H9 (cell line): Measurements from ENCODE around the gene HELQ. TPM values are rescaled to one million over a fixed set of nuclear protein-coding genes. Genes with fewer than 3 reads are reported as not detected.
"Not testable (repeated sequence)": the region's sequence is repeated elsewhere in the genome, so short reads cannot be mapped to it uniquely, and the experiment has no call there.

Experiments used
- DNase-seq: peaks from one replicate; pipeline ENCODE4 v3.0.0-alpha.2; 2017
- H2AFZ ChIP-seq: one replicate; pipeline ENCODE4 v1.6.1; 2013; ENCODE audit warnings: mild to moderate bottlenecking, low read length, control low read depth, moderate library complexity
- H2AK5ac ChIP-seq: 2 replicates; pipeline ENCODE4 v1.6.1; 2013; ENCODE audit warnings: low read length, control low read depth, mixed read lengths; ENCODE audit not compliant: insufficient read length
- H2BK120ac ChIP-seq: one replicate; pipeline ENCODE4 v1.6.1; 2013; ENCODE audit warnings: low read depth, mild to moderate bottlenecking, low read length, control low read depth, inconsistent platforms; ENCODE audit not compliant: poor library complexity, severe bottlenecking
- H2BK12ac ChIP-seq: 2 replicates; pipeline ENCODE4 v1.6.1; 2013; ENCODE audit warnings: low read length, control low read depth, mixed read lengths, low read depth; ENCODE audit not compliant: insufficient read length
- H2BK15ac ChIP-seq: 2 replicates; pipeline ENCODE4 v1.6.1; 2013; ENCODE audit warnings: low read depth, low read length, control low read depth
- H2BK20ac ChIP-seq: one replicate; pipeline ENCODE4 v1.6.1; 2013; ENCODE audit warnings: low read depth, mild to moderate bottlenecking, low read length, control low read depth, inconsistent platforms; ENCODE audit not compliant: poor library complexity, severe bottlenecking
- H2BK5ac ChIP-seq: 2 replicates; pipeline ENCODE4 v1.6.1; 2013; ENCODE audit warnings: low read length, control low read depth, mixed read lengths; ENCODE audit not compliant: insufficient read length
- H3K14ac ChIP-seq: 2 replicates; pipeline ENCODE4 v1.6.1; 2013; ENCODE audit warnings: low read length, control low read depth; ENCODE audit not compliant: insufficient read depth
- H3K18ac ChIP-seq: 2 replicates; pipeline ENCODE4 v1.6.1; 2013; ENCODE audit warnings: low read depth, mild to moderate bottlenecking, mixed read lengths, low read length, control low read depth; ENCODE audit not compliant: insufficient read length
- H3K23ac ChIP-seq: 2 replicates; pipeline ENCODE4 v1.6.1; 2013; ENCODE audit warnings: low read length, control low read depth, mixed read lengths, low read depth; ENCODE audit not compliant: insufficient read length
- H3K23me2 ChIP-seq: 2 replicates; pipeline ENCODE4 v1.6.1; 2013; ENCODE audit warnings: low read depth, mild to moderate bottlenecking, mixed read lengths, low read length, control low read depth; ENCODE audit not compliant: insufficient read length, poor library complexity, severe bottlenecking
- H3K27ac ChIP-seq: 2 replicates; pipeline ENCODE4 v1.5.1; 2013; ENCODE audit warnings: low read length, control low read depth, mixed read lengths, low read depth; ENCODE audit not compliant: insufficient read length
- H3K27me3 ChIP-seq: 2 replicates; pipeline ENCODE4 v1.6.1; 2013; ENCODE audit warnings: low read length, control low read depth, inconsistent platforms; ENCODE audit not compliant: insufficient read depth
- H3K4ac ChIP-seq: 2 replicates; pipeline ENCODE4 v1.6.1; 2013; ENCODE audit warnings: low read depth, mild to moderate bottlenecking, control low read depth, inconsistent platforms, low read length, moderate library complexity
- H3K4me1 ChIP-seq: 2 replicates; pipeline ENCODE4 v1.6.1; 2013; ENCODE audit warnings: low read length, control low read depth, inconsistent platforms; ENCODE audit not compliant: insufficient read depth
- H3K4me2 ChIP-seq: 2 replicates; pipeline ENCODE4 v1.6.1; 2013; ENCODE audit warnings: low read length, control low read depth, mixed read lengths; ENCODE audit not compliant: insufficient read length, insufficient read depth
- H3K56ac ChIP-seq: 2 replicates; pipeline ENCODE4 v1.6.1; 2013; ENCODE audit warnings: low read depth, mild to moderate bottlenecking, mixed read lengths, low read length, control low read depth; ENCODE audit not compliant: insufficient read length
- H3K79me1 ChIP-seq: 2 replicates; pipeline ENCODE4 v1.6.1; 2013; ENCODE audit warnings: low read depth, mild to moderate bottlenecking, moderate library complexity, low read length, control low read depth, inconsistent platforms; ENCODE audit not compliant: insufficient read depth, poor library complexity, severe bottlenecking
- H3K79me2 ChIP-seq: 2 replicates; pipeline ENCODE4 v1.6.1; 2013; ENCODE audit warnings: low read length, control low read depth, inconsistent platforms; ENCODE audit not compliant: insufficient read depth
- H3K9ac ChIP-seq: 2 replicates; pipeline ENCODE4 v1.6.1; 2013; ENCODE audit warnings: low read length, control low read depth, mixed read lengths; ENCODE audit not compliant: insufficient read length; ENCODE audit errors: extremely low read depth
- H3K9me3 ChIP-seq: one replicate; pipeline ENCODE4 v1.6.1; 2013; ENCODE audit warnings: low read depth, low read length, inconsistent platforms; ENCODE audit not compliant: control insufficient read depth
- H3T11ph ChIP-seq: one replicate; pipeline ENCODE4 v1.6.1; 2013; ENCODE audit warnings: mild to moderate bottlenecking, low read length, control low read depth, inconsistent platforms
- H4K20me1 ChIP-seq: one replicate; pipeline ENCODE4 v1.6.1; 2013; ENCODE audit not compliant: control insufficient read depth, insufficient read length, insufficient read depth
- H4K5ac ChIP-seq: 2 replicates; pipeline ENCODE4 v1.6.1; 2013; ENCODE audit warnings: low read depth, mild to moderate bottlenecking, mixed read lengths, low read length, control low read depth; ENCODE audit not compliant: insufficient read length
- H4K8ac ChIP-seq: replicated peaks from 2 replicates; pipeline ENCODE4 v1.6.1; 2013; ENCODE audit warnings: low read length, control low read depth, mixed read lengths, low read depth; ENCODE audit not compliant: insufficient read length
- H4K91ac ChIP-seq: 2 replicates; pipeline ENCODE4 v1.6.1; 2013; ENCODE audit warnings: low read depth, mild to moderate bottlenecking, moderate library complexity, mixed read lengths, low read length, control low read depth; ENCODE audit not compliant: insufficient read length
- H3K27ac Mint-ChIP-seq, 3 experiments: 2 replicates in 2 of 3; 3 replicates in 1 of 3; pipeline ENCODE4 v1.8.0; 2020 to 2021; ENCODE audit warnings: mixed read lengths in 3 of 3, mild to moderate bottlenecking in 1 of 3, moderate library complexity in 1 of 3
- H3K27me3 Mint-ChIP-seq: 2 replicates; pipeline ENCODE4 v1.8.0; 2021; ENCODE audit warnings: low read depth, mild to moderate bottlenecking, moderate library complexity, mixed read lengths
- H3K36me3 Mint-ChIP-seq, 3 experiments: 2 replicates in 2 of 3; 3 replicates in 1 of 3; pipeline ENCODE4 v1.8.0; 2020 to 2021; ENCODE audit warnings: low read depth in 3 of 3, mixed read lengths in 3 of 3; ENCODE audit not compliant: insufficient read depth in 1 of 3
- H3K4me1 Mint-ChIP-seq, 2 experiments: 2 replicates each; pipeline ENCODE4 v1.8.0; 2020; ENCODE audit warnings: mixed read lengths in 2 of 2
- H3K4me3 Mint-ChIP-seq, 2 experiments: 2 replicates in 1 of 2; 3 replicates in 1 of 2; pipeline ENCODE4 v1.8.0; 2020 to 2021; ENCODE audit warnings: mild to moderate bottlenecking in 2 of 2, mixed read lengths in 2 of 2, moderate library complexity in 1 of 2
- H3K9me3 Mint-ChIP-seq, 2 experiments: 2 replicates in 1 of 2; 3 replicates in 1 of 2; pipeline ENCODE4 v1.8.0; 2020; ENCODE audit warnings: mild to moderate bottlenecking in 2 of 2, mixed read lengths in 2 of 2, moderate library complexity in 1 of 2
- WGBS: extraction: QIAGEN DNeasy Blood & Tissue Kit; methylation state at CpG from one replicate; pipeline ENCODE4 v1.1.7; 2013; ENCODE audit warnings: missing lambda C conversion rate, low lambda C conversion rate, mixed read lengths; ENCODE audit not compliant: insufficient read length; ENCODE audit errors: extremely low coverage; 5-methylcytosine and 5-hydroxymethylcytosine counted together
- total RNA-seq: library from RNA; stranded (reverse); gene quantifications from 2 replicates; pipeline ENCODE4 v1.2.1, GENCODE V29; 2021
- TF ChIP-seq, protein P1 (sequence below): fragments of 200-600 bp; sonication (generic); conservative IDR thresholded peaks from 3 replicates; pipeline ENCODE4 v1.8.0; 2021; ENCODE audit warnings: antibody characterized with exemption, mild to moderate bottlenecking

Gene HELQ
- total RNA-seq, 1 experiment from 2014 or later: 16.2 TPM

DNA sequence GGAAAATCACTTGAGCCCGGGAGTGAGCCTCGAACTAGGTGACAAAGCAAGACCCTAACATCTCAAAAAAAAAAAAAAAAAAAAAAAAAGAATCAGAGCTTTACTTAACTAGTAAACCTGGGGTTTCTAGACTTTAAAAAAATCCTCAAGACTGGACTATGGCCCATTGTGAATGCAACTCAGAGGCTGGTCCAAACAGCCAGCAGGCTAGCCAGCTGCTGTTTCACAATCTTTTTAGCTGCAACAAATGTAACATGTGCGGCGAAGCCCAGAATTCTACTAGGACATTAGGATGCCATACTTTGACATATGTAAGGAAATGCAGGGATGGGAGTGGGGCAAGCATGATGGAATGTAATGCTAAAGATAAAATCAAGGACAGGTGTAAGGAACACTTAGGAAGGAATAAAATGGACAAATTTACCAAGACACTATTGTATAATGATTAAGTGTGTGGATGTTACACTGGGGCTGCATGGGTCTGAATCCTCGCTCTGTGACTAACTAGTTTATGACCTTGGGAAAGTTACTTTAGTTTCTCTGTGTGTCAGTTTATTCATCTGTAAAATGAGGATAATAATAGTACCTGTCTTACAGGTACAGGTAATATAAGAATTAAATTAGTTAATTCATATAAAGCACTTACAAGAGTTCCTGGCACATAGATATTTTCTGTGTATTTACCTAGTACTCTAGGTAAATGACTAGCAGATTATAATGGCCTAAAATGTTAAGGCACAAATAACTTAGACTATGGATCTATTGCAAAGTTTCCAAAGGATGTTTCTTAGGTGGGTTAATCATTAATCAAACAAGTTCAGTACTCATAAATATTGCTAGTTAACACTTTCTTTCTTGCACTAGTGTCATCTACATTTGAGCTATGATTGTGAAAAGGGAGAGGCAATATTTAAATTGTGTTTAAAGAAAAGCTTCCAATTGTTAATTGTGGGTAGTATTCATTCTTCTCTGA, 49.5 kb downstream of the HELQ start:
- H3K79me2 ChIP-seq: no peaks in the 10 kb centered on the region
- H4K20me1 ChIP-seq: no peaks in the 10 kb centered on the region
- no peak overlapping the region for H2AFZ ChIP-seq
- H3K23me2 ChIP-seq: no peaks in the 10 kb centered on the region
- no peak overlapping the region for H2AK5ac ChIP-seq
- no peak overlapping the region; a peak in 1 of 5 replicates for H3K4me3 Mint-ChIP-seq
- no peak overlapping the region for H2BK120ac ChIP-seq
- no peak overlapping the region for H3K9ac ChIP-seq
- H3K79me1 ChIP-seq: no peaks in the 10 kb centered on the region
- H3K4me2 ChIP-seq: no peak overlapping the region
- H3K4ac ChIP-seq: no peak overlapping the region
- H3T11ph ChIP-seq: no peak overlapping the region
- H3K23ac ChIP-seq: no peak overlapping the region
- no peak overlapping the region for H2BK5ac ChIP-seq
- H3K4me1 ChIP-seq: no peaks in the 10 kb centered on the region
- TF ChIP-seq, protein P1, sequence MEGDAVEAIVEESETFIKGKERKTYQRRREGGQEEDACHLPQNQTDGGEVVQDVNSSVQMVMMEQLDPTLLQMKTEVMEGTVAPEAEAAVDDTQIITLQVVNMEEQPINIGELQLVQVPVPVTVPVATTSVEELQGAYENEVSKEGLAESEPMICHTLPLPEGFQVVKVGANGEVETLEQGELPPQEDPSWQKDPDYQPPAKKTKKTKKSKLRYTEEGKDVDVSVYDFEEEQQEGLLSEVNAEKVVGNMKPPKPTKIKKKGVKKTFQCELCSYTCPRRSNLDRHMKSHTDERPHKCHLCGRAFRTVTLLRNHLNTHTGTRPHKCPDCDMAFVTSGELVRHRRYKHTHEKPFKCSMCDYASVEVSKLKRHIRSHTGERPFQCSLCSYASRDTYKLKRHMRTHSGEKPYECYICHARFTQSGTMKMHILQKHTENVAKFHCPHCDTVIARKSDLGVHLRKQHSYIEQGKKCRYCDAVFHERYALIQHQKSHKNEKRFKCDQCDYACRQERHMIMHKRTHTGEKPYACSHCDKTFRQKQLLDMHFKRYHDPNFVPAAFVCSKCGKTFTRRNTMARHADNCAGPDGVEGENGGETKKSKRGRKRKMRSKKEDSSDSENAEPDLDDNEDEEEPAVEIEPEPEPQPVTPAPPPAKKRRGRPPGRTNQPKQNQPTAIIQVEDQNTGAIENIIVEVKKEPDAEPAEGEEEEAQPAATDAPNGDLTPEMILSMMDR: no peak
- no peak overlapping the region for H3K27ac ChIP-seq
- H3K27me3 ChIP-seq: no peaks in the 10 kb centered on the region
- H3K27me3 Mint-ChIP-seq: peaks cover 9% of the 10 kb centered on the region
- no peak overlapping the region for H2BK15ac ChIP-seq
- DNase-seq: no peak
- no peak overlapping the region for H2BK20ac ChIP-seq
- no peak overlapping the region for H4K91ac ChIP-seq
- peaks cover 0 to 3% of the 10 kb centered on the region in 2 experiments; a peak in 1 of 5 replicates for H3K9me3 Mint-ChIP-seq
- no peak overlapping the region for H3K56ac ChIP-seq
- H3K4me1 Mint-ChIP-seq: no peaks in the 10 kb centered on the region
- no peak overlapping the region for H3K27ac Mint-ChIP-seq
- H3K9me3 ChIP-seq: no peaks in the 10 kb centered on the region
- no peak overlapping the region for H4K5ac ChIP-seq
- no peak overlapping the region for H4K8ac ChIP-seq
- WGBS: no CpG with 5 or more reads among the region's 5 CpGs
- H3K18ac ChIP-seq: no peak overlapping the region
- no peak overlapping the region for H3K14ac ChIP-seq
- H3K36me3 Mint-ChIP-seq: 0 out of 7 replicates have a peak, but pooled peaks cover 0 to 1% (median 0%) of the 10 kb centered on the region in 3 experiments
- H2BK12ac ChIP-seq: no peak overlapping the region

DNA sequence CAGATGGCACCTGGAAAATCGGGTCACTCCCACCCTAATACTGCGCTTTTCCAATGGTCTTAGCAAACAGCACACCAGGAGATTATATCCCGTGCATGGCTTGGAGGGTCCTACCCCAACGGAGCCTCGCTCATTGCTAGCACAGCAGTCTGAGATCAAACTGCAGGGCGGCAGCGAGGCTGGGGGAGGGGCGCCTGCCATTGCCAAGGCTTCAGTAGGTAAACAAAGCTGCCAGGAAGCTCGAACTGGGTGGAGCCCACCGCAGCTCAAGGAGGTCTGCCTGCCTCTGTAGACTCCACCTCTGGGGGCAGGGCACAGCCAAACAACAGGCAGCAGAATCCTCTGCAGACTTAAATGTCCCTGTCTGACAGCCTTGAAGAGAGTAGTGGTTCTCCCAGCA, 57.5 kb downstream of the HELQ start:
- peaks cover 7 to 10% (median 8%) of the 10 kb centered on the region in 3 experiments; a peak in 6 of 7 replicates for H3K36me3 Mint-ChIP-seq
- WGBS: no CpG with 5 or more reads among the region's 10 CpGs
- H3K23ac ChIP-seq: not testable (repeated sequence)

More for the DNA sequence above, 57.5 kb downstream of the HELQ start:
- H3T11ph ChIP-seq, H3K79me1 ChIP-seq, H3K27ac ChIP-seq, H2BK12ac ChIP-seq, H2BK20ac ChIP-seq, H3K56ac ChIP-seq, H4K8ac ChIP-seq, H3K4ac ChIP-seq, H3K27me3 ChIP-seq, DNase-seq, H3K4me2 ChIP-seq, H3K4me1 ChIP-seq, H4K91ac ChIP-seq, H4K20me1 ChIP-seq, H2BK5ac ChIP-seq, H3K18ac ChIP-seq, H2AFZ ChIP-seq, H4K5ac ChIP-seq, H3K23me2 ChIP-seq, H2BK15ac ChIP-seq, H2BK120ac ChIP-seq, H3K9ac ChIP-seq, H2AK5ac ChIP-seq, H3K4me3 Mint-ChIP-seq, H3K79me2 ChIP-seq, H3K4me1 Mint-ChIP-seq, H3K9me3 ChIP-seq, H3K27ac Mint-ChIP-seq, H3K14ac ChIP-seq: not testable (repeated sequence)
- Mint-ChIP-seq H3K9me3 (peaks cover 20% of the 10 kb centered on the region in 2 experiments), H3K27me3 (peaks cover 73% of the 10 kb centered on the region)
